ENCODE measurements around the gene TBC1D22A. TPM values are rescaled to one million over a fixed set of nuclear protein-coding genes. Genes with fewer than 3 reads are reported as not detected.
A peak's percentile ranks its signal among the peaks of the same experiment; 100 is the strongest.

Gene TBC1D22A
- total and polyA plus RNA-seq, 7 experiments from 2014 or later = 18.6 to 50.1 (median 39.3) TPM

- H3K27ac Mint-ChIP-seq = no peak overlapping the region
- peaks cover 21 to 74% (median 53%) of the 10 kb centered on the region in 5 donors for H3K36me3 Mint-ChIP-seq
- no peaks in the 10 kb centered on the region for H3K27me3 Mint-ChIP-seq
- H3K4me1 ChIP-seq (ENCODE audit: control insufficient read depth in 2 of 2, insufficient read depth in 2 of 2, low read length in 2 of 2) = no peaks in the 10 kb centered on the region
- intact Hi-C loops (cut with micrococcal nuclease) = no loop called here
- peaks cover 4 to 12% (median 11%) of the 10 kb centered on the region in 11 donors for H3K9me3 Mint-ChIP-seq
- DNase-seq = no peak
- H3K4me3 Mint-ChIP-seq = no peak overlapping the region
- H3K4me3 ChIP-seq (ENCODE audit: low read length) = no peak overlapping the region
- POLR2A ChIA-PET = no interaction called here
- no peak overlapping the region for H3K27ac ChIP-seq (ENCODE audit: low read depth, low read length)
- H3K4me1 Mint-ChIP-seq = peaks cover 3 to 40% (median 25%) of the 10 kb centered on the region in 7 donors
- ATAC-seq = no peak
- H3K9me3 ChIP-seq (ENCODE audit: control insufficient read depth in 2 of 3, low read length in 3 of 3) = peaks cover 0 to 6% (median 0%) of the 10 kb centered on the region in 3 experiments
- peaks cover 0 to 43% (median 0%) of the 10 kb centered on the region in 3 experiments for H3K36me3 ChIP-seq (ENCODE audit: control insufficient read depth in 2 of 3, insufficient read depth in 3 of 3, low read length in 3 of 3)
- CTCF ChIA-PET = no interaction called here
- H3K27me3 ChIP-seq (ENCODE audit: control insufficient read depth in 2 of 2, insufficient read depth in 2 of 2, low read length in 2 of 2) = no peaks in the 10 kb centered on the region
These were observed 67.7 kb downstream of the TBC1D22A start for GRCh38 chr22:46829941-46830715.

GRCh38 chr22:46830841-46831240, 68.4 kb downstream of the TBC1D22A start:
- peaks cover 7 to 19% (median 15%) of the 10 kb centered on the region in 11 donors for H3K9me3 Mint-ChIP-seq
- ATAC-seq = no peak
- peak overlapping the region in 1 of 9 donors; percentile 13 for H3K27ac Mint-ChIP-seq
- no peaks in the 10 kb centered on the region for H3K27me3 Mint-ChIP-seq
- Histone ChIP-seq H3K4me1 (ENCODE audit: control insufficient read depth in 2 of 2, insufficient read depth in 2 of 2, low read length in 2 of 2) (no peaks in the 10 kb centered on the region), H3K9me3 (ENCODE audit: control insufficient read depth in 2 of 3, low read length in 3 of 3) (peaks cover 0 to 6% (median 2%) of the 10 kb centered on the region in 3 experiments), H3K27me3 (ENCODE audit: control insufficient read depth in 2 of 2, insufficient read depth in 2 of 2, low read length in 2 of 2) (no peaks in the 10 kb centered on the region), H3K36me3 (ENCODE audit: control insufficient read depth in 2 of 3, insufficient read depth in 3 of 3, low read length in 3 of 3) (peaks cover 0 to 42% (median 0%) of the 10 kb centered on the region in 3 experiments), H3K27ac (ENCODE audit: low read depth, low read length) (no peak overlapping the region), H3K4me3 (ENCODE audit: low read length) (no peak overlapping the region)
- no peak for DNase-seq
- POLR2A ChIA-PET = no interaction called here
- H3K4me3 Mint-ChIP-seq = no peak overlapping the region
- H3K4me1 Mint-ChIP-seq = peaks cover 3 to 45% (median 25%) of the 10 kb centered on the region in 7 donors
- CTCF ChIA-PET = no interaction called here
- intact Hi-C loops (cut with micrococcal nuclease) = no loop called here
- H3K36me3 Mint-ChIP-seq = peaks cover 26 to 82% (median 60%) of the 10 kb centered on the region in 5 donors

- Mint-ChIP-seq H3K27ac (peak overlapping the region in 1 of 9 donors; percentile 58), H3K27me3 (no peaks in the 10 kb centered on the region), H3K9me3 (peaks cover 8 to 28% (median 22%) of the 10 kb centered on the region in 11 donors), H3K36me3 (peaks cover 22 to 69% (median 64%) of the 10 kb centered on the region in 5 donors), H3K4me3 (no peak overlapping the region), H3K4me1 (peaks cover 0 to 43% (median 20%) of the 10 kb centered on the region in 7 donors)
- Histone ChIP-seq H3K27me3 (ENCODE audit: control insufficient read depth in 2 of 2, insufficient read depth in 2 of 2, low read length in 2 of 2) (no peaks in the 10 kb centered on the region), H3K4me3 (ENCODE audit: low read length) (no peak overlapping the region), H3K4me1 (ENCODE audit: control insufficient read depth in 2 of 2, insufficient read depth in 2 of 2, low read length in 2 of 2) (no peaks in the 10 kb centered on the region), H3K27ac (ENCODE audit: low read depth, low read length) (no peak overlapping the region), H3K9me3 (ENCODE audit: control insufficient read depth in 2 of 3, low read length in 3 of 3) (peaks cover 0 to 6% (median 6%) of the 10 kb centered on the region in 3 experiments), H3K36me3 (ENCODE audit: control insufficient read depth in 2 of 3, insufficient read depth in 3 of 3, low read length in 3 of 3) (peaks cover 0 to 35% (median 0%) of the 10 kb centered on the region in 3 experiments)
- CTCF ChIA-PET = no interaction called here
- ATAC-seq (no peak), DNase-seq (no peak)
- POLR2A ChIA-PET = no interaction called here
- intact Hi-C loops (cut with micrococcal nuclease) = no loop called here
These were observed 70.8 kb downstream of the TBC1D22A start for GRCh38 chr22:46833228-46833627.

- Mint-ChIP-seq H3K4me1 (peaks cover 0 to 41% (median 13%) of the 10 kb centered on the region in 7 donors), H3K27me3 (no peaks in the 10 kb centered on the region), H3K27ac (no peak overlapping the region), H3K4me3 (no peak overlapping the region), H3K36me3 (peaks cover 15 to 62% (median 55%) of the 10 kb centered on the region in 5 donors), H3K9me3 (peaks cover 8 to 28% (median 22%) of the 10 kb centered on the region in 11 donors)
- no peaks in the 10 kb centered on the region for H3K4me1 ChIP-seq (ENCODE audit: control insufficient read depth in 2 of 2, insufficient read depth in 2 of 2, low read length in 2 of 2)
- DNase-seq (no peak), ATAC-seq (no peak)
- H3K36me3 ChIP-seq (ENCODE audit: control insufficient read depth in 2 of 3, insufficient read depth in 3 of 3, low read length in 3 of 3) = peaks cover 0 to 27% (median 0%) of the 10 kb centered on the region in 3 experiments
- no peak overlapping the region for H3K4me3 ChIP-seq (ENCODE audit: low read length)
- CTCF ChIA-PET = no interaction called here
- intact Hi-C loops (cut with micrococcal nuclease) = no loop called here
- H3K9me3 ChIP-seq (ENCODE audit: control insufficient read depth in 2 of 3, low read length in 3 of 3) = peaks cover 0 to 6% (median 6%) of the 10 kb centered on the region in 3 experiments
- POLR2A ChIA-PET = no interaction called here
- H3K27me3 ChIP-seq (ENCODE audit: control insufficient read depth in 2 of 2, insufficient read depth in 2 of 2, low read length in 2 of 2) = no peaks in the 10 kb centered on the region
- no peak overlapping the region for H3K27ac ChIP-seq (ENCODE audit: low read depth, low read length)
These were observed 71.7 kb downstream of the TBC1D22A start for GRCh38 chr22:46834021-46834737.

GRCh38 chr22:46835288-46835687, 72.8 kb downstream of the TBC1D22A start:
- ATAC-seq (no peak), DNase-seq (no peak)
- CTCF ChIA-PET = no interaction called here
- peaks cover 0 to 16% (median 0%) of the 10 kb centered on the region in 3 experiments for H3K36me3 ChIP-seq (ENCODE audit: control insufficient read depth in 2 of 3, insufficient read depth in 3 of 3, low read length in 3 of 3)
- H3K27ac Mint-ChIP-seq = no peak overlapping the region
- no peak overlapping the region for H3K27ac ChIP-seq (ENCODE audit: low read depth, low read length)
- H3K9me3 Mint-ChIP-seq = peaks cover 8 to 28% (median 22%) of the 10 kb centered on the region in 11 donors
- H3K4me3 ChIP-seq (ENCODE audit: low read length) = no peak overlapping the region
- POLR2A ChIA-PET = no interaction called here
- peaks cover 9 to 60% (median 53%) of the 10 kb centered on the region in 5 donors for H3K36me3 Mint-ChIP-seq
- H3K27me3 Mint-ChIP-seq = no peaks in the 10 kb centered on the region
- intact Hi-C loops (cut with micrococcal nuclease) = no loop called here
- H3K4me3 Mint-ChIP-seq = no peak overlapping the region
- H3K4me1 ChIP-seq (ENCODE audit: control insufficient read depth in 2 of 2, insufficient read depth in 2 of 2, low read length in 2 of 2) = no peaks in the 10 kb centered on the region
- peaks cover 0 to 31% (median 11%) of the 10 kb centered on the region in 7 donors for H3K4me1 Mint-ChIP-seq
- H3K9me3 ChIP-seq (ENCODE audit: control insufficient read depth in 2 of 3, low read length in 3 of 3) = peaks cover 0 to 6% (median 6%) of the 10 kb centered on the region in 3 experiments
- H3K27me3 ChIP-seq (ENCODE audit: control insufficient read depth in 2 of 2, insufficient read depth in 2 of 2, low read length in 2 of 2) = no peaks in the 10 kb centered on the region

GRCh38 chr22:46835693-46836092, 73.2 kb downstream of the TBC1D22A start:
- peaks cover 0 to 29% (median 9%) of the 10 kb centered on the region in 7 donors for H3K4me1 Mint-ChIP-seq

More at GRCh38 chr22:46835693-46836092, 73.2 kb downstream of the TBC1D22A start:
- ATAC-seq = no peak
- ChIA-PET POLR2A (no interaction called here), CTCF (no interaction called here)
- no peak overlapping the region for H3K4me3 ChIP-seq (ENCODE audit: low read length)
- no peaks in the 10 kb centered on the region for H3K4me1 ChIP-seq (ENCODE audit: control insufficient read depth in 2 of 2, insufficient read depth in 2 of 2, low read length in 2 of 2)
- Mint-ChIP-seq H3K9me3 (peaks cover 8 to 28% (median 22%) of the 10 kb centered on the region in 11 donors), H3K36me3 (peaks cover 9 to 56% (median 51%) of the 10 kb centered on the region in 5 donors), H3K4me3 (no peak overlapping the region), H3K27me3 (no peaks in the 10 kb centered on the region), H3K27ac (no peak overlapping the region)
- H3K27ac ChIP-seq (ENCODE audit: low read depth, low read length) = no peak overlapping the region
- peaks cover 0 to 6% (median 6%) of the 10 kb centered on the region in 3 experiments for H3K9me3 ChIP-seq (ENCODE audit: control insufficient read depth in 2 of 3, low read length in 3 of 3)
- no peaks in the 10 kb centered on the region for H3K27me3 ChIP-seq (ENCODE audit: control insufficient read depth in 2 of 2, insufficient read depth in 2 of 2, low read length in 2 of 2)
- intact Hi-C loops (cut with micrococcal nuclease) = no loop called here
- DNase-seq = no peak
- H3K36me3 ChIP-seq (ENCODE audit: control insufficient read depth in 2 of 3, insufficient read depth in 3 of 3, low read length in 3 of 3) = peaks cover 0 to 15% (median 0%) of the 10 kb centered on the region in 3 experiments

Measured in naive thymus-derived CD4-positive, alpha-beta T cell (primary cell).